PFSK-1 (cell line): ENCODE data around the gene BICD2.

ENCODE experiments used
- POLR2AphosphoS5 ChIP-seq: IDR thresholded peaks from 2 replicates; pipeline ENCODE4 v1.6.1; 2012; ENCODE audit warnings: low read depth, mild to moderate bottlenecking, control low read depth, low read length, moderate library complexity
- SIN3A ChIP-seq: IDR thresholded peaks from 2 replicates; pipeline ENCODE4 v1.6.1; 2012; ENCODE audit warnings: mild to moderate bottlenecking, low read length, moderate library complexity, borderline replicate concordance; ENCODE audit not compliant: insufficient read depth
- TAF1 ChIP-seq: IDR thresholded peaks from 2 replicates; pipeline ENCODE4 v1.6.1; 2012; ENCODE audit warnings: low read length, control low read depth, borderline replicate concordance; ENCODE audit not compliant: insufficient read depth
- TF ChIP-seq, protein P1 (sequence below), 2 experiments: IDR thresholded peaks; 2 replicates each; pipeline versions ENCODE4 v1.6.1 to v1.8.0; 2011 to 2012; ENCODE audit warnings: low read depth in 2 of 2, low read length in 2 of 2, control low read depth in 1 of 2, inconsistent platforms in 1 of 2, mild to moderate bottlenecking in 1 of 2, moderate library complexity in 1 of 2; ENCODE audit not compliant: insufficient read depth in 1 of 2

DNA sequence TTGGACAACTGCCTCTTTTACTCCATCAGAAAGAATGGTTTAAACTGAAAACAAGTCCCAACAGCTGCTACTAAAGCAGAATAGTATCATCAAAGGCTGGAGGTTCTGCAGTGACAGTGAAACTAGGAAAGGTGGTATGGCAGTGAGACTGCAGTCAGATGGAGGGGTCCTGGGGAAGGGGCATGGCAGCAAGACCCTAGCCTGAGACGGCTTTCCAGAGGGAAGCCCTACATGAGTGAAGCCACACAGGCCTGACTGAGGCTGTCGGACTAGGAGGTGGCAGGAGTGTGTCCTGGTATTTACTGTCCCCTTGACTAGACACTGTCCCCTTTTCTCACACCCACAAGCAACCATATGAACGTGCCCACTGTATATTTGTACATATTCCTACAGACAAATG lies 54.3 kb downstream of the BICD2 start:
- TF ChIP-seq POLR2AphosphoS5 (no peak), SIN3A (no peak), TAF1 (no peak)
- TF ChIP-seq, protein P1, sequence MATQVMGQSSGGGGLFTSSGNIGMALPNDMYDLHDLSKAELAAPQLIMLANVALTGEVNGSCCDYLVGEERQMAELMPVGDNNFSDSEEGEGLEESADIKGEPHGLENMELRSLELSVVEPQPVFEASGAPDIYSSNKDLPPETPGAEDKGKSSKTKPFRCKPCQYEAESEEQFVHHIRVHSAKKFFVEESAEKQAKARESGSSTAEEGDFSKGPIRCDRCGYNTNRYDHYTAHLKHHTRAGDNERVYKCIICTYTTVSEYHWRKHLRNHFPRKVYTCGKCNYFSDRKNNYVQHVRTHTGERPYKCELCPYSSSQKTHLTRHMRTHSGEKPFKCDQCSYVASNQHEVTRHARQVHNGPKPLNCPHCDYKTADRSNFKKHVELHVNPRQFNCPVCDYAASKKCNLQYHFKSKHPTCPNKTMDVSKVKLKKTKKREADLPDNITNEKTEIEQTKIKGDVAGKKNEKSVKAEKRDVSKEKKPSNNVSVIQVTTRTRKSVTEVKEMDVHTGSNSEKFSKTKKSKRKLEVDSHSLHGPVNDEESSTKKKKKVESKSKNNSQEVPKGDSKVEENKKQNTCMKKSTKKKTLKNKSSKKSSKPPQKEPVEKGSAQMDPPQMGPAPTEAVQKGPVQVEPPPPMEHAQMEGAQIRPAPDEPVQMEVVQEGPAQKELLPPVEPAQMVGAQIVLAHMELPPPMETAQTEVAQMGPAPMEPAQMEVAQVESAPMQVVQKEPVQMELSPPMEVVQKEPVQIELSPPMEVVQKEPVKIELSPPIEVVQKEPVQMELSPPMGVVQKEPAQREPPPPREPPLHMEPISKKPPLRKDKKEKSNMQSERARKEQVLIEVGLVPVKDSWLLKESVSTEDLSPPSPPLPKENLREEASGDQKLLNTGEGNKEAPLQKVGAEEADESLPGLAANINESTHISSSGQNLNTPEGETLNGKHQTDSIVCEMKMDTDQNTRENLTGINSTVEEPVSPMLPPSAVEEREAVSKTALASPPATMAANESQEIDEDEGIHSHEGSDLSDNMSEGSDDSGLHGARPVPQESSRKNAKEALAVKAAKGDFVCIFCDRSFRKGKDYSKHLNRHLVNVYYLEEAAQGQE (IDR thresholded peaks at IDR 0.05; ENCODE audit: insufficient read depth in 1 of 2, low read depth in 2 of 2, low read length in 2 of 2), result no peak
